ENCODE results near the gene MPP1. TPM values are rescaled to one million over a fixed set of nuclear protein-coding genes. Genes with fewer than 3 reads are reported as not detected.
A peak's percentile ranks its signal among the peaks of the same experiment; 100 is the strongest.
"Not testable (repeated sequence)": the region's sequence is repeated elsewhere in the genome, so short reads cannot be mapped to it uniquely, and the experiment has no call there.

The MPP1 gene
- total RNA-seq, 2 experiments from 2014 or later = 59.8 to 64.9 TPM

DNA sequence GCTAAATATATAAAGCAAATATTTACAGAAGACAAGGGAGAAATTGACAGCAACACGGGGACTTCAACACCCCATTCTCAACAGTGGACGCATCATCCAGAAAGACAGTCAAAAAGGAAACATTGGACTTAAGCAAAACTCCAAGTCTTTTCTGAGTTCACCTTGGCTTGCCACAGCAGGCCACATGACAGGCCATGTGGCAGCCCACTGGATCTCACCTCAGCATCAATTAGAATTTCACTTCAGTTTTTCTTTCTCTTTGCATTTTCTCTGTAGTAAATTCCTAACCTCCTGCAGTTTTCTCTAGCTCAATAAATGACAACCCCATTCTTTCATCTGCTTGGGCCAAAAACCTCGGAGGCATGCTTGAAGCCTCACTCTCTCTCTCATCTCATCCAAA lies 16.7 kb upstream of the MPP1 start:
- POLR2A ChIA-PET = no interaction called here

DNA sequence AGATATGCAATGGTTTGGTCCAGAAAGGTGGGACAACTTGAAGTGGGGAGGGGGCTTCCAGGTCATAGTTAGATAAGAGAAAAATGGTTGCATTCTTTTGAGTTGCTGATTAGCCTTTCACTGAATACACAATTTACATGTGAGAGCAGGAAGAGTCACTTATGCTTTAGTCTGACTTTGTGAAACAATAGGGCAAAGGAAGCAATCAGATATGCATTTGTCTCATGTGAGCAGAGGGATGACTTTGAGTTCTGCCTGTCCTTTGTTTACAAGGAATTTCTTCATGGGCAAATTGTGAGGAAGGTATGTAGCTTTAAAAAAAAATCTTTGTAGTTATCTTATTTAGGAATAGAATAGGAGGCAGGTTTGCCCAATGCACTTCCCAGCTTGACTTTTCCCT lies 16.2 kb upstream of the MPP1 start:
- peaks cover 8% of the 10 kb centered on the region for H3K4me1 Mint-ChIP-seq
- H3K4me3 Mint-ChIP-seq = no peak overlapping the region
- ATAC-seq (ENCODE audit: low read depth) = no peak
- POLR2A ChIA-PET = no interaction called here
- H3K27me3 Mint-ChIP-seq = no peaks in the 10 kb centered on the region
- H3K9me3 Mint-ChIP-seq = no peaks in the 10 kb centered on the region
- no peak for DNase-seq
- H3K27ac Mint-ChIP-seq = no peak overlapping the region
- H3K36me3 Mint-ChIP-seq = no peaks in the 10 kb centered on the region

More for the DNA sequence above, 16.7 kb upstream of the MPP1 start:
- H3K4me1 Mint-ChIP-seq = peaks cover 8% of the 10 kb centered on the region
- no peaks in the 10 kb centered on the region for H3K9me3 Mint-ChIP-seq
- no peak overlapping the region for H3K4me3 Mint-ChIP-seq
- no peak overlapping the region for H3K27ac Mint-ChIP-seq
- no peaks in the 10 kb centered on the region for H3K36me3 Mint-ChIP-seq
- DNase-seq (no peak), ATAC-seq (ENCODE audit: low read depth) (no peak)
- H3K27me3 Mint-ChIP-seq = no peaks in the 10 kb centered on the region

- H3K27me3 Mint-ChIP-seq = peaks cover 2% of the 10 kb centered on the region
- POLR2A ChIA-PET = interaction anchor here (2.0 kb wide), 1 partner anchor 15 kb away, joined by 5 read pairs; the partner anchor contains the start of gene MPP1
- DNase-seq (no peak), ATAC-seq (ENCODE audit: low read depth) (no peak)
- no peaks in the 10 kb centered on the region for H3K36me3 Mint-ChIP-seq
- no peak overlapping the region for H3K4me3 Mint-ChIP-seq
- no peaks in the 10 kb centered on the region for H3K9me3 Mint-ChIP-seq
- H3K4me1 Mint-ChIP-seq = peaks cover 11% of the 10 kb centered on the region
- H3K27ac Mint-ChIP-seq = no peak overlapping the region
Observed at GRCh38 chrX:154819771-154820341, 14.6 kb upstream of the MPP1 start.

DNA sequence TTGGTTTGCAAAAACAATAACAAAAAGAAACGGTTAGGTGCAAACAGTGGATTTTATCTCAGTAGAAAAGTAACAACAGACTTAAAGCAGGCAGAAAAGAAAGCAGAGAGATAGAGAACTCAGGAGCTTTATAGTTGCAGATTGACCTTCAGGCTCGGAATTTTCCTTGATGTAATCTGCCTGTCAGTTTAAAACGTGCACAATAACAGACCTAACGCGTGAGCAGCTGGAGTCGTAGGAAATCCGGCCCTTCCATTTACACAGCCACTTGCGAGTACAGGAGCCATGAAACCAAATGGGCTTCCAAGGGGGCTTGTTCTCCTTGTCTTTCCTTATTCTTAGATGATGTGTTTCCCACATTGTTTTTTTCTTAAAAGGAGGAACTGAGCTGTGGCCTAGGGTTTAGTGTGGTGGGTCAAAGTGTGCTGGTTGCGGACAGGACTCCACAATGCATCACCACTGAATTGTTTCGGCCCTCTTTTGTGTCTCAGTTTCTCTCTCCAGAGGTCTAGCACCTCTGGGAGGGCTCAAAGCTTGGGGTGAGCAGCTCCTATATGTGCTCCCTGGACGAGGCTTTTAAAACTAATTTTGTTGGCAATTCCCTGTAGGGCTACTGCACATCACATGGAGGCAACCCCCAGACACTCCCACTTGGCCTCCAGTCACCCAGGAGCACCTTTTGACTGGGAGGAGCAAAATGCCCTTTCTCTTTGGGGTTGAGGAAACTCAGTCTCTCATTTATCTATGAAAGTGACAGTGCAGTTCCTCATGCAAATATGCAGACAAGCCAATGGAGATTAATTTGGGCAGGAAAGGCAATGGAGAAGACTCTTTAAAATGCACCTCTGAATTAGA lies 13.9 kb upstream of the MPP1 start:
- peaks cover 11% of the 10 kb centered on the region for H3K4me1 Mint-ChIP-seq
- H3K4me3 Mint-ChIP-seq = no peak overlapping the region
- H3K27me3 Mint-ChIP-seq = peaks cover 3% of the 10 kb centered on the region
- no peak for ATAC-seq (ENCODE audit: low read depth)
- H3K9me3 Mint-ChIP-seq = no peaks in the 10 kb centered on the region
- H3K36me3 Mint-ChIP-seq = no peaks in the 10 kb centered on the region
- DNase-seq = no peak
- POLR2A ChIA-PET = interaction anchor here (2.0 kb wide), 1 partner anchor 14 kb away, joined by 5 read pairs; the partner anchor contains the start of gene MPP1
- H3K27ac Mint-ChIP-seq = no peak overlapping the region

DNA sequence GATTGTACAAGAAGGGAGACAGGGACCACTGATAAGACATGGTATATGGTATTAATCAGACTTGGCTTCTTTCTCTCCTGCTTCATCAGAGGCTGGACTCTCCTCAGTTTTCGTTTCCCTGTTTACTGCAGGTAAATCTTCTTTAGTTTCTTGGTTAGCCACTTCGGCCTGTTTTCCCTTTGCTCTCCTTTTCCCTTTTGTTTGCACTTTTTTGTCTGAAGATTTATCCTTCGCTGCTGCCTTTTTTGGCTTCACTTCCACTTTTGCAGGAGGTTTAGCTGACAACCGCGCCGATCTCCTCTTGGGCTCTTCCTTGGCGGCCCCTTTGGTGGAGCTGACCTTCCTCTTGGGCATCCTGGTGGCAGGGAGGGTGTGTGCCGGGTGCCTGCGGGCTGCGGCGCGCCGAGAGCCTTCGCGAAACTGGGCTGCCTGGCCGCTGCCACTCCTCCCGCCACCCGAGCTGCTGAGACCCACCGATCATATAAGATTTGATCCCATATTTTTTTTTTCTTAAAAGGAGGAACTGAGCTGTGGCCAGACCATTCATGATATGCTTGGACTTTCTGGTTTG lies 11.8 kb upstream of the MPP1 start:
- H3K36me3 Mint-ChIP-seq; H3K27ac Mint-ChIP-seq; DNase-seq; H3K27me3 Mint-ChIP-seq; POLR2A ChIA-PET; H3K4me1 Mint-ChIP-seq; H3K4me3 Mint-ChIP-seq; ATAC-seq (ENCODE audit: low read depth); H3K9me3 Mint-ChIP-seq: not testable (repeated sequence)

GRCh38 chrX:154816326-154816898 lies 11.1 kb upstream of the MPP1 start:
- H3K27ac Mint-ChIP-seq; H3K4me3 Mint-ChIP-seq; POLR2A ChIA-PET; H3K9me3 Mint-ChIP-seq; ATAC-seq (ENCODE audit: low read depth); H3K27me3 Mint-ChIP-seq; DNase-seq; H3K4me1 Mint-ChIP-seq; H3K36me3 Mint-ChIP-seq: not testable (repeated sequence)

DNA sequence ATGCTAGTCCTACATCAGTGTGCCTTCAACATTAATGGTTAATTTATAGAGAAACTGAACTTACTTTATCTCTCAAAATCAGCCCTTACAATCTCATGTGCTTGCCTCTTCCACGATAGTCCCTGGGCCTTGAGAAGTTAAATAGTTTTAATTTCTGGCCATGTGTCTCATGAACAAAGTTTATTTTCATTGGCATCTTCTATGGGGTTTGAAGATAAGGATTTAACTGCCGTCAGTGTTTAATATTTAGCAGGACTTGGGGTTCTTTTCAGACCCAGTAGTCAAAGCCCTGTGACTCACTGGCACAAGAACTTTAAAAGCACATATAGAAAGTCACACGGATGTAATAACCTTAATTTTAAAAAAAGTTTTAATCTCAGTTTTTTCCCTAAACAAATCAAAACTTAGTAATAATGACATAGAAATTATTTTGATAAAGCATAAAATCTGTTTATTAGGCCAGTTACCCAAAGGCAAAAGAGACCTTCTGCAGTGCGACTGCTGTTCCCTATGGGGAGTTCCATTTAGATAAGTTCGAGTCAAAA lies 10.1 kb upstream of the MPP1 start:
- POLR2A ChIA-PET = no interaction called here
- H3K36me3 Mint-ChIP-seq = no peaks in the 10 kb centered on the region
- DNase-seq = no peak
- H3K27me3 Mint-ChIP-seq = peaks cover 9% of the 10 kb centered on the region
- H3K4me1 Mint-ChIP-seq = peaks cover 4% of the 10 kb centered on the region
- no peak overlapping the region for H3K27ac Mint-ChIP-seq
- H3K9me3 Mint-ChIP-seq = no peaks in the 10 kb centered on the region
- no peak overlapping the region for H3K4me3 Mint-ChIP-seq
- no peak for ATAC-seq (ENCODE audit: low read depth)

- H3K4me3 Mint-ChIP-seq = no peak overlapping the region
- no peak for DNase-seq
- no peaks in the 10 kb centered on the region for H3K9me3 Mint-ChIP-seq
- no peak overlapping the region for H3K27ac Mint-ChIP-seq
- POLR2A ChIA-PET = no interaction called here
- H3K4me1 Mint-ChIP-seq = peaks cover 9% of the 10 kb centered on the region
- no peaks in the 10 kb centered on the region for H3K36me3 Mint-ChIP-seq
- no peak for ATAC-seq (ENCODE audit: low read depth)
- peaks cover 9% of the 10 kb centered on the region for H3K27me3 Mint-ChIP-seq
Observed at GRCh38 chrX:154813801-154814200, 8.5 kb upstream of the MPP1 start.

DNA sequence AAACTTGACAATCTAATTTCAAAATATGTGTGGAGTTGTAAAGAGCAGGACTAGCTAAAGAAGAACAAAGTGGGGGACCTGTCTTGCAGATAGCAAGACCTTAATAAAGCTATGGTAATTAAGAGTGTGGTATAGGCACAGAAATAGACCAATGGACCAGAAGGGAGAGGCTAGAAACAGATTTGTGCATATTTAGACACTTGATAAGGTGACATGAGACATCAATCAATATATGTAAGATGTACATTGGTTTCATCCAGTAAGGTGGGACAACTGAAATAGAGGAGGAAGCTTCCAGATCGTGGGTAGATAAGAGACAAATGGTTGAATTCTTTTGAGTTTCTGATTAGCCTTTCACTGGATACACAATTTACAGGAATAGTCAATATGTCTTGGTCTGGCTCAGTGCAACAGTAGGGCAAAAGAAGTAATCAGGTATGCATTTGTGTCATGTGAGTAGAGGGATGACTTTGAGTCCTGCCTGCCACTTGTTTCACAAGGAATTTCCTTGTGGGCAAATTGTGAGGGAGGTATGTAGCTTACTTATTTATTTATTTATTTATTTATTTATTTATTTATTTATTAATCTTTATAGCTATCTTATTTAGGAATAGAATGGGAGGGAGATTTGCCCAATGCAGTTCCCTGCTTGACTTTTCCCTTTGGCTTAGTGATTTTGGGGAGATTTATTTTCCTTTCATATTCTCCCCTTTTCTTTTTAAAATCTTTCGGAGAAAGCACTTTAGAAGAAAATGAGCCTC lies 7.2 kb upstream of the MPP1 start:
- Mint-ChIP-seq H3K27ac (no peak overlapping the region), H3K36me3 (peaks cover 1% of the 10 kb centered on the region), H3K27me3 (peaks cover 9% of the 10 kb centered on the region), H3K9me3 (no peaks in the 10 kb centered on the region), H3K4me1 (peaks cover 9% of the 10 kb centered on the region), H3K4me3 (no peak overlapping the region)
- ATAC-seq (ENCODE audit: low read depth) = no peak
- POLR2A ChIA-PET = no interaction called here
- DNase-seq = no peak

DNA sequence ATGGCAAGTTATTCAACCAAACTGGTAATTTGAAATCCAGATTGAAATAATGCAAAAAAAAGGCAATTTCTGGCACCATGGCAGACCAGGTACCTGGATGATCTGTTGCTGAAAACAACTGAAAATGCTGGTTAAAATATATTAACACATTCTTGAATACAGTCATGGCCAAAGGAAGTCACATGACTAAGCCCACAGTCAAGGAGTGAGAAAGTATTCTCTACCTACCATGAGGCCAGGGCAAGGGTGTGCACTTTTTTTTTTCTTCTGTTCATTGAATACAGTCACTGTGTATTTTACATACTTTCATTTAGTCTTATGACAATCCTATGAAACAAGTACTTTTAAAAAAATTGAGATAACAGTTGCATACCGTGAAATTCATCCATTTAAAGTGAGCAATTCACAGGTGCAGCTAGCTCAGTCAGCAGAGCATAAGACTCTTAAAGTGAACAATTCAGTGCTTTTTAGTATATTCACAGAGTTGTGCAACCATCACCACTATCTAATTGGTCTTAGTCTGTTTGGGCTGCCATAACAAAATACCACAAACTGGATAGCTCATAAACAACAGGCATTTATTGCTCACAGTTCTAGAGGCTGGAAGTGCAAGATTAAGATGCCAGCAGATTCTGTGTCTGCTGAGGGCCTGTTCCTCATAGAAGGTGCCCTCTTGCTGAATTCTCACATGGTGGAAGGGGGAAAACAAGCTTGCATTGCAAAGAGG lies 4.8 kb upstream of the MPP1 start:
- DNase-seq (no peak), ATAC-seq (ENCODE audit: low read depth) (peak; percentile 29)
- Mint-ChIP-seq H3K36me3 (peaks cover 4% of the 10 kb centered on the region), H3K9me3 (peaks cover 5% of the 10 kb centered on the region), H3K27me3 (peaks cover 9% of the 10 kb centered on the region), H3K4me3 (no peak overlapping the region), H3K27ac (no peak overlapping the region), H3K4me1 (peaks cover 8% of the 10 kb centered on the region)
- POLR2A ChIA-PET = no interaction called here

GRCh38 chrX:154806837-154807501 lies 1.7 kb upstream of the MPP1 start:
- Mint-ChIP-seq H3K4me1 (peaks cover 18% of the 10 kb centered on the region), H3K27me3 (peaks cover 2% of the 10 kb centered on the region), H3K9me3 (peaks cover 5% of the 10 kb centered on the region), H3K4me3 (no peak overlapping the region), H3K27ac (no peak overlapping the region), H3K36me3 (peaks cover 6% of the 10 kb centered on the region)
- DNase-seq (no peak), ATAC-seq (ENCODE audit: low read depth) (no peak)
- POLR2A ChIA-PET = no interaction called here

GRCh38 chrX:154805696-154806091 lies 409 bp upstream of the MPP1 start:
- peaks cover 6% of the 10 kb centered on the region for H3K36me3 Mint-ChIP-seq

More at GRCh38 chrX:154805696-154806091, 409 bp upstream of the MPP1 start:
- Mint-ChIP-seq H3K4me1 (peaks cover 26% of the 10 kb centered on the region), H3K9me3 (peaks cover 5% of the 10 kb centered on the region), H3K4me3 (peak overlapping the region; percentile 82), H3K27ac (peak overlapping the region; percentile 82), H3K27me3 (peaks cover 2% of the 10 kb centered on the region)
- no peak for ATAC-seq (ENCODE audit: low read depth)
- no peak for DNase-seq
- POLR2A ChIA-PET = interaction anchor here (1.0 to 1.8 kb wide), 7 partner anchors 11 to 57 kb away, joined by 4 to 10 read pairs (median 5); partner anchors contain the start of gene DKC1

Measured in activated naive CD8-positive, alpha-beta T cell treated with anti-CD3 and anti-CD28 coated beads, Interleukin-2, amount 10 ng/mL, durations not matched to agents 7 days and 5 days (primary cell).